ENCODE results near the gene VANGL2. TPM values are rescaled to one million over a fixed set of nuclear protein-coding genes. Genes with fewer than 3 reads are reported as not detected.

The VANGL2 gene
- polyA plus RNA-seq, 1 experiment: 0.33 TPM

DNA sequence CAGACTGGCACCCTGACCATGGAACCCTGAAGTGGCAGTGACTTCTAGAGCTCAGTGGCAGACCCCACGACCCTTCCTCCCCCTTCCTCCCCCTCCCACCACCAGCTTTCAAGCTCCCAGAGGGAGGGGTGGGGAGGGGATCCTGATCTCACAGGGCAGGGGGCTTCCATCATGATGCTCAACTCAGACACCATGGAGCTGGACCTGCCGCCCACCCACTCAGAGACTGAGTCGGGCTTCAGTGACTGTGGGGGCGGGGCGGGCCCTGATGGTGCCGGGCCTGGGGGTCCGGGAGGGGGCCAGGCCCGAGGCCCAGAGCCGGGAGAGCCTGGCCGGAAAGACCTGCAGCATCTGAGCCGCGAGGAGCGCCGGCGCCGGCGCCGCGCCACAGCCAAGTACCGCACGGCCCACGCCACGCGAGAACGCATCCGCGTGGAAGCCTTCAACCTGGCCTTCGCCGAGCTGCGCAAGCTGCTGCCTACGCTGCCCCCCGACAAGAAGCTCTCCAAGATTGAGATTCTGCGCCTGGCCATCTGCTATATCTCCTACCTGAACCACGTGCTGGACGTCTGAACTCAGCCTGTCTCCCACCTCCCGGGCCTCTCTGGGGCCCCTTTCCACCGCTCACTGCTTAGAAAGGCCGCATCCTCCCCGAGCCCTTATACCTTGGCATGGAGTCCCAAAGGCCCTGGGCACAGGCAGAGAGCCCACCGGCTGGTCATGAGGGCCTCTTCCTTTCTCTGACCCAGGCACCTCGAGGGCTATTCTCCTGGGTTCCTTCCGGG lies 29.6 kb upstream of the VANGL2 start:
- ChIA-PET POLR2A (no interaction called here), CTCF (interaction anchor here (0.6 to 1.2 kb wide), 2 partner anchors 16 to 1174 kb away, joined by 3 read pairs; no protein-coding TSS in a partner anchor)
- no peak for DNase-seq (ENCODE audit: low read depth)
- TF ChIP-seq, protein P1, sequence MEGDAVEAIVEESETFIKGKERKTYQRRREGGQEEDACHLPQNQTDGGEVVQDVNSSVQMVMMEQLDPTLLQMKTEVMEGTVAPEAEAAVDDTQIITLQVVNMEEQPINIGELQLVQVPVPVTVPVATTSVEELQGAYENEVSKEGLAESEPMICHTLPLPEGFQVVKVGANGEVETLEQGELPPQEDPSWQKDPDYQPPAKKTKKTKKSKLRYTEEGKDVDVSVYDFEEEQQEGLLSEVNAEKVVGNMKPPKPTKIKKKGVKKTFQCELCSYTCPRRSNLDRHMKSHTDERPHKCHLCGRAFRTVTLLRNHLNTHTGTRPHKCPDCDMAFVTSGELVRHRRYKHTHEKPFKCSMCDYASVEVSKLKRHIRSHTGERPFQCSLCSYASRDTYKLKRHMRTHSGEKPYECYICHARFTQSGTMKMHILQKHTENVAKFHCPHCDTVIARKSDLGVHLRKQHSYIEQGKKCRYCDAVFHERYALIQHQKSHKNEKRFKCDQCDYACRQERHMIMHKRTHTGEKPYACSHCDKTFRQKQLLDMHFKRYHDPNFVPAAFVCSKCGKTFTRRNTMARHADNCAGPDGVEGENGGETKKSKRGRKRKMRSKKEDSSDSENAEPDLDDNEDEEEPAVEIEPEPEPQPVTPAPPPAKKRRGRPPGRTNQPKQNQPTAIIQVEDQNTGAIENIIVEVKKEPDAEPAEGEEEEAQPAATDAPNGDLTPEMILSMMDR (IDR thresholded peaks at IDR 0.05; ENCODE audit: insufficient read depth, low read depth, low read length): no peak
- Histone ChIP-seq H3K36me3 (ENCODE audit: control insufficient read depth, insufficient read depth, low read length) (no peaks in the 10 kb centered on the region), H3K27me3 (ENCODE audit: control insufficient read depth, insufficient read depth, low read length) (no peaks in the 10 kb centered on the region; the same call in 1 of the 2 replicates), H3K4me3 (ENCODE audit: low read depth, low read length) (no peak overlapping the region)

DNA sequence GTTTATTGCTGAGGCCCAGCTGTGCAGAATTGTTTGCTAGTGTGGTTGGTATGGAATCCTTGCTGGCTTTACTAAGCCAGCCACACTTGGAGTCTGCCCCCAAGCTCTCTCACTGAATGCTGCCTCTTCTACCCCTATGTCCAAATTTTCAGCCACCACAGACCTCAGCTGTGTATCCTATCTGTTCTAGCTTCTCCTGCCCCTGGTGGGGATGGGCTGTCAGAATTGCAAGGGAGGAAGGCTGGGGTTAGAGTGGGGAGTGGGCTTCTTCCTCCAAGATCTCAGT lies 29.1 kb upstream of the VANGL2 start:
- POLR2A ChIA-PET: no interaction called here
- H3K36me3 ChIP-seq (ENCODE audit: control insufficient read depth, insufficient read depth, low read length): no peaks in the 10 kb centered on the region
- no peak for DNase-seq (ENCODE audit: low read depth)

DNA sequence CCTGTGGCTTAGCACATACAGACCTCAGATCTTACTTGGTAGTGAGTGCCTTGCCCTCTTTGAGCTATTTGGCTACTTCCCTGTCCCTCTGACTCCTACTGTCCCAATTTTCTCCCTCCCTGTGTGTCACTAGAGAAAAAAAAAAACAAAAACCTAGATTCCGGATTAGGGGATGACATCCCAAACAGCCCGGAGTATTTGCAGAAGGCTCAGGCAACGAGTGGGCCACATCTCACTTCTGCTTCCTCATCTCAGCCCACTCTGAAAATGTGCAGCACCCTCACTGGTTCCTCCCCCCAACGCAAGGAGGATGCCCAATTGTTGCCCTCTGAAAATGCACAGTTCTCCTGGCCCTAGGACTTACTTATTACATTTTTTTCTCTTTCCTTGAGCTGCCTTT lies 28.6 kb upstream of the VANGL2 start:
- no peak for DNase-seq (ENCODE audit: low read depth)

More for the DNA sequence above, 29.1 kb upstream of the VANGL2 start:
- H3K4me3 ChIP-seq (ENCODE audit: low read depth, low read length): no peak overlapping the region
- CTCF ChIA-PET: interaction anchor here (0.6 to 1.4 kb wide), 3 partner anchors 13 to 1175 kb away, joined by 3 read pairs; no protein-coding TSS in a partner anchor
- TF ChIP-seq, protein P1 (IDR thresholded peaks at IDR 0.05; ENCODE audit: insufficient read depth, low read depth, low read length): no peak
- no peaks in the 10 kb centered on the region; the same call in 1 of the 2 replicates for H3K27me3 ChIP-seq (ENCODE audit: control insufficient read depth, insufficient read depth, low read length)

DNA sequence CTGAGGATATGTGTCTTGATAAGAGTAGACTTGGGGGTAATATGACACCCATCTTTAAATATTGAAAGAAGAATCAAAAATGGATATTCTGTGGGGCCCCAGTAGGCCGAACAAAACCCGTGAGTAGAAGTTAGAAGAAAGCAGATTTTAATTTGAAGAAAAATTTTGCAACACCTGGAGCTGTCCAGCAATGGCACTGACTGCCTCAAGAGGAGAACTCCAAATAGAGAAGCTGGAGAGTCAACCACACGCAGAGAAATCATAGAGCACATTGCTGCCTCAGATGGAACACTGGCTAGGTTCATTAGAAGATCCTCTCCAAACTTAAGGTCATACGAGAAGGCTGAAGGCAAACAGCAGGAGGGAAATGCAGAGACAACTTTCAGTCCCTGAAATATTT lies 26.7 kb upstream of the VANGL2 start:
- DNase-seq (ENCODE audit: low read depth): no peak
- CTCF ChIA-PET: interaction anchor here (0.7 to 6.7 kb wide), 7 partner anchors 9 to 316 kb away, joined by 3 to 86 read pairs (median 5); partner anchors contain the start of gene NHLH1

More for the DNA sequence above, 28.6 kb upstream of the VANGL2 start:
- TF ChIP-seq, protein P1 (IDR thresholded peaks at IDR 0.05; ENCODE audit: insufficient read depth, low read depth, low read length): no peak
- Histone ChIP-seq H3K36me3 (ENCODE audit: control insufficient read depth, insufficient read depth, low read length) (no peaks in the 10 kb centered on the region), H3K4me3 (ENCODE audit: low read depth, low read length) (no peak overlapping the region), H3K27me3 (ENCODE audit: control insufficient read depth, insufficient read depth, low read length) (no peaks in the 10 kb centered on the region; the same call in 1 of the 2 replicates)
- ChIA-PET POLR2A (no interaction called here), CTCF (interaction anchor here (0.7 to 1.5 kb wide), 3 partner anchors 14 to 80 kb away, joined by 3 to 5 read pairs (median 3); no protein-coding TSS in a partner anchor)

More for the DNA sequence above, 26.7 kb upstream of the VANGL2 start:
- no peak overlapping the region for H3K4me3 ChIP-seq (ENCODE audit: low read depth, low read length)
- POLR2A ChIA-PET: no interaction called here
- no peaks in the 10 kb centered on the region for H3K36me3 ChIP-seq (ENCODE audit: control insufficient read depth, insufficient read depth, low read length)
- no peaks in the 10 kb centered on the region; the same call in 1 of the 2 replicates for H3K27me3 ChIP-seq (ENCODE audit: control insufficient read depth, insufficient read depth, low read length)
- TF ChIP-seq, protein P1 (IDR thresholded peaks at IDR 0.05; ENCODE audit: insufficient read depth, low read depth, low read length): no peak
